ENCODE results near the gene CFAP410.

DNA sequence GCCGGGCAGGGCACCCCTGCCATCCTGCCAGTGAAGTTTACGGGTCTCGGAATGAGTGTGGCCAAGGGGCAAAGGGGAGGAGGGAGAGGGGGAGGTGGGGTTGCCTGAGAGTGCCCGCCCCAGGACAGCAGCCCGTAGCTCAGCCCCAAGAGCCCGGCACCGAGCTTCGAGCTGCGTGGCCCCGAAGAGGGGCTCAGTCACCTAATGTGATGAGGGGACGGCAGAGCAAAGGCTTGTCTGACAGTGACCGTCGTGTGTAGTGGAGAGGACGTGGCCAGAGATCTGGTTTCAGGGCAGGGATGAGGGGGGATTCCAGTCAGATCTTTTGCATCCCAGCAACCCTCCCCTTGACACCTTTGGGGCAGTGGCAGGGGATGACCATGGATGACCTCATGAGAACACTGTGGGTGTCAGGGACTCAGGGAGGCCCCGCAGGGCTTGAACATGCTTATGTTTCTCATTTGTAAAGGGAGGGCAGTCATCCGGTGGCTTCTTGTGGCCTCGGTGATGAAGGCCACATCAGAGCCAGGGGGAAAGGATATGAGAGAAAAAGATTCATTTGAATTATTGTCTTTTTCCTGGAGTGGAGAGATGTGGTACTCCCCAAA, 13.2 kb upstream of the CFAP410 start:
- TF ChIP-seq CTCF (IDR thresholded peaks at IDR 0.05) (no peak), POLR2A (IDR thresholded peaks at IDR 0.05) (no peak)

Data from heart left ventricle (tissue), 13 donors.